GM12875 (cell line): Measurements from ENCODE around the gene AP1G2.

Source experiments
- H3K4me3 ChIP-seq: one replicate; pipeline ENCODE4 v1.5.1; 2011; ENCODE audit warnings: low read depth, low read length, control low read depth
- CTCF ChIP-seq: IDR thresholded peaks from 2 replicates; pipeline ENCODE4 v1.5.1; 2011; ENCODE audit warnings: low read depth, mild to moderate bottlenecking, control low read depth, inconsistent platforms, low read length, moderate library complexity, borderline replicate concordance; ENCODE audit not compliant: insufficient read depth

AP1G2 gene

DNA sequence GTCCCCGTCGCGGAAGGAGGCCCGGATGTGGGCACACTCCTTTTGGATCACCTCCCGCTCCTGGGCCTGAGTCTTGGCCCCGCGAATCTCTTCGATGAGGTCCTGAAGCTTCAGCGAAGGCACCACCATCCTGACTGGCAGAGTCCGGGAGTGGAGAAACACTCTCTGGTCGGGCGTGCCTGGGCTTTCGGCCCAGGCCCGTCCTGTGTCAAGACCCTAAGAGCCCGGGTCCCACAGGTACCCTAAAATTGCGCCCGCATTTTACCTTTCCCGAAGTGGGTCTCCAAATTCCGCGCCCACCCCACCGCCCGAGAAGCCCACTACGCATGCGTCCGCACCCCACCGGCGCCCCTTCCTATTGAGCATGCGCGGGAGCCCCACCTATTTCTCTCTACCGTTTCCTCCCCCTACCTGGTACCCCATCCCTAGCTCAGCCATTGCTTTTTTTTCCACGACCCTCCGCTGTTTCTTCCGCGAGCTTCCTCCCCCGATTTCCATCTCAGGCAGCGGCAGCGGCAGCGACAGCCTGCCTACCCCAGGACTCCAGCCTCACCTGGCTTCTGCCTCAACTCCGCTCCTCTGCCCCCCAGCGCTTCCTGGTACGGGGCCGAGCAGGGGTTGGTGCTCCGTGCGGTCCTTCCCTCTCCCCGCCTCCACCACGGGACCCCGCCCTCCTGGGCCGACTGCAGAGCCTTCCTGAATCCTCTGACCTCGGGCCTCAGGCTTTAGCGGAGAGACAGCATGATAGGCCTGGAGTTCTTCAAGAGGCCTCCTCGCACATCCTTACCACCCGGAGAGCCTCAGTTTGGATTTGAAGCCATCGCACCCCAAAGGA is at the start of gene AP1G2:
TSS of gene AP1G2 (minus strand) at position 606 of the 835 bp plus-strand sequence. CDS start at position 129, 477 bp downstream.
- TF ChIP-seq CTCF = no peak
- H3K4me3 ChIP-seq = peak within 1 kb of the TSS; percentile 59

GRCh38 chr14:23615856-23616255 is 48.3 kb upstream of the AP1G2 start:
- H3K4me3 ChIP-seq = no peak overlapping the region
- TF ChIP-seq CTCF = no peak

DNA sequence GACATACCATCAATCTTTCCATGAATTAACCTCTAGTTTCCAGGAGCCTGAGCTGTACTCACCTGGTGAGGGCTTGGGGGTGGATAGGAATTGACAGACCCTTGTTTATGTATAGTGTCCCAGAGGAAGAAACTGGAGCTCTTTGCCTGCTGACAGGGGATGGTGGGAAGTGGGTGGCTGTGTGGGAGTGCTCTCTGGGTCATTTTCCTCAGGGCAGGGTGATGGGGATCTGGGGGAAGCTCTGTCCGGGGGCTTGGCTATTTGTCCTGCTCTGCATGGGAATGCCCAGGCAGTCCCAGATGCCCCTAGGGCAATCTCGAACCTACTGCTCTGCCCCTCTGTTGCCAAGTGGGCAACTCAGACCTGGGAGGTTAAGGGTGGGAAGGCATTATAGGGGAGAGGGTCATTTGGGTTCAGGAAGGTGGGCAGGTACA is 46.8 kb upstream of the AP1G2 start:
- no peak overlapping the region for H3K4me3 ChIP-seq
- no peak for TF ChIP-seq CTCF

DNA sequence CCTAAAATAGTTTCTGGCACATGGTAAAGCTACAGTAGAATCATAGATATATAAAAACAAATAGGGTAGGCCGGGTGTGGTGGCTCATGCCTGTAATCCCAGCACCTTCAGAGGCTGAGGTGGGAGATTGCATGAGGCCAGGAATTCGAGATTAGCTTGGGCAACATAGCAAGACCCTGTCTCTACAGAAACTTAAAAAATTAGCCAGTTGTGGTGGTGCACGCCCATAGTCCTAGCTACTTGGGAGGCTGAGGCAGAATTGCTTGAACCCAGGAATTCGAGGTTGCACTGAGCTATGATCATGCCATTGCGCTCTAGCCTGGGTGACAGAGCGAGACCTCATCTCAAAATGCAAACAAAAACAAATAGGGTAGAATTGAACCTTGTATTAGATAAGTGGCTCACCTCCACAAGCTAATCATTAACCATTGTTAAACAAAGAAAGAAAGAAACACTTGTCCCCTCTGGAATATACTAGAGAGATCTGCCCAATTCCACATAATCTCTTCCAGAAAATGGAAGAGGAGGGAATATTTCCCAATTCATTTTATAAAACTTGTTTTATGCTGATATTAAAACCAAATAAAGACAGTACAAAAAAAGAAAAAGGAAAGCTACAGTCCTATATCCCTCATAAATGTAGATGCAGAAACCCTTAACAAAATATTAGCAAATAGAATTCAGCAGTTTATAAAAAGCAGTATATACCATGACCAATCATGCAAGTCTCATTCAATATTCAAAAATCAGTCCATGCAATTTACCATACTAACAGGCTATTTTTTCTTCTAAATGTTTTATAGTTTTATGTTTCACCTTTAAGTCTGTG is 45.9 kb upstream of the AP1G2 start:
- no peak for TF ChIP-seq CTCF
- no peak overlapping the region for H3K4me3 ChIP-seq

- no peak for TF ChIP-seq CTCF
- H3K4me3 ChIP-seq = no peak overlapping the region
These were observed 45.2 kb upstream of the AP1G2 start for GRCh38 chr14:23612802-23613201.

DNA sequence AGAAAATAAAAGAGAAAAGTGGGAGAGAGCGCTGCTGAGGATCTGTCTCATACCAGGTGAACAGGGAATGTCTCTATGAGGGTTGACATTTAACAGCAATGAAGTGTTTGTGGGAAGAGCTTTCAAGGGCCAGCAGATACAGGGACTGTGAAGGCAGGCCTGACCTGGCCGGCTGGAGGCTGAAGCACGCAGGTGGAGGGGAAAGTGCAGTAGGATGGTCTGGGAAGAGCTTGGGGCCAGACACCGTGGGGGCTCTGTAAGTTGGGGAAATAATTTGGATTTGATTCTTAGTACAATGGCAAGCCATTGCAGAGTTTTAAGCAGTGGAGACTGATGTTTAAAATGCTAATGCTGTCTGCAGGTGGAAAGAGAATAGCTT is 44.8 kb upstream of the AP1G2 start:
- no peak overlapping the region for H3K4me3 ChIP-seq
- TF ChIP-seq CTCF = no peak
